Measurements from ENCODE around the gene IRF1. TPM values are rescaled to one million over a fixed set of nuclear protein-coding genes. Genes with fewer than 3 reads are reported as not detected.

IRF1 gene
- total RNA-seq, 4 donors from 2014 or later, result 20.6 to 289 (median 29.6) TPM

- WGBS, result 100% methylated on average over 2 of the region's 2 CpGs
- no peaks in the 10 kb centered on the region for H3K9me3 ChIP-seq
- DNase-seq (ENCODE audit: extremely low spot score), result no peak
- H3K4me1 ChIP-seq, result peaks cover 34 to 63% (median 42%) of the 10 kb centered on the region in 4 donors
- TF ChIP-seq POLR2AphosphoS5 (IDR thresholded peaks at IDR 0.05) (no peak), EP300 (IDR thresholded peaks at IDR 0.05) (no peak)
- intact Hi-C loops (cut with DNase I), result no loop called here
- H3K27me3 ChIP-seq, result no peaks in the 10 kb centered on the region
- no peak overlapping the region for H3K4me3 ChIP-seq
- no peak overlapping the region for H3K27ac ChIP-seq (replicated peaks in 1 of 4)
- H3K36me3 ChIP-seq, result peaks cover 0 to 51% (median 17%) of the 10 kb centered on the region in 4 donors
Observed at GRCh38 chr5:132454361-132454760, 36.2 kb downstream of the IRF1 start.

DNA sequence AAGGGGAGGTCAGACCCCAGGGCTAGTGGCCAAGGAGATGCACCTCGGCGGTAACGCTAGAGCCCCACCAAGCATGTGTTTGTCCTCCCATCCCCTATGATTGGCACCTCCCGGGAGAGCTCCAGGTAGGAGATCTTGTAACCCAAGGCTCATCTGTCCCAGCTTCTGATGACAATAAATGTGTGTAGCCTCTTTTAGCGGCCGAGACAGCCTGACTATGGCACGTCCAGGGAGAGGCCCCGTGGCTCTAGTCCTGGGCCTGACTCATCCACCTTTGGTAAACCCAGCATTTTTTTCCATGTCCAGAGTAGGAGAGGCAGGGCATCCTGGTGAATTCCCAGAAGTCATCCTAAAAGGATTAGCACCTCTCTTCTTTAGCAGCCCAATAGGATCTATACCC lies 39.2 kb downstream of the IRF1 start:
- H3K27ac ChIP-seq (replicated peaks in 1 of 4), result no peak overlapping the region
- H3K9me3 ChIP-seq, result no peaks in the 10 kb centered on the region
- TF ChIP-seq POLR2A (IDR thresholded peaks at IDR 0.05; ENCODE audit: low read depth) (no peak), POLR2AphosphoS5 (IDR thresholded peaks at IDR 0.05) (no peak), EP300 (IDR thresholded peaks at IDR 0.05) (no peak)
- TF ChIP-seq, protein P1, sequence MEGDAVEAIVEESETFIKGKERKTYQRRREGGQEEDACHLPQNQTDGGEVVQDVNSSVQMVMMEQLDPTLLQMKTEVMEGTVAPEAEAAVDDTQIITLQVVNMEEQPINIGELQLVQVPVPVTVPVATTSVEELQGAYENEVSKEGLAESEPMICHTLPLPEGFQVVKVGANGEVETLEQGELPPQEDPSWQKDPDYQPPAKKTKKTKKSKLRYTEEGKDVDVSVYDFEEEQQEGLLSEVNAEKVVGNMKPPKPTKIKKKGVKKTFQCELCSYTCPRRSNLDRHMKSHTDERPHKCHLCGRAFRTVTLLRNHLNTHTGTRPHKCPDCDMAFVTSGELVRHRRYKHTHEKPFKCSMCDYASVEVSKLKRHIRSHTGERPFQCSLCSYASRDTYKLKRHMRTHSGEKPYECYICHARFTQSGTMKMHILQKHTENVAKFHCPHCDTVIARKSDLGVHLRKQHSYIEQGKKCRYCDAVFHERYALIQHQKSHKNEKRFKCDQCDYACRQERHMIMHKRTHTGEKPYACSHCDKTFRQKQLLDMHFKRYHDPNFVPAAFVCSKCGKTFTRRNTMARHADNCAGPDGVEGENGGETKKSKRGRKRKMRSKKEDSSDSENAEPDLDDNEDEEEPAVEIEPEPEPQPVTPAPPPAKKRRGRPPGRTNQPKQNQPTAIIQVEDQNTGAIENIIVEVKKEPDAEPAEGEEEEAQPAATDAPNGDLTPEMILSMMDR (IDR thresholded peaks at IDR 0.05), result no peak
- no peak overlapping the region for H3K4me3 ChIP-seq
- DNase-seq (ENCODE audit: extremely low spot score), result no peak
- H3K4me1 ChIP-seq, result peaks cover 27 to 59% (median 43%) of the 10 kb centered on the region in 4 donors
- H3K27me3 ChIP-seq, result no peaks in the 10 kb centered on the region
- H3K36me3 ChIP-seq, result peaks cover 0 to 39% (median 11%) of the 10 kb centered on the region in 4 donors
- intact Hi-C loops (cut with DNase I), result no loop called here
- WGBS, result 77% methylated on average over 8 of the region's 8 CpGs

- peaks cover 36 to 59% (median 53%) of the 10 kb centered on the region in 4 donors for H3K4me1 ChIP-seq
- 96% methylated on average over 1 of the region's 1 CpG for WGBS
- no peak overlapping the region for H3K4me3 ChIP-seq
- H3K36me3 ChIP-seq, result peaks cover 0 to 28% (median 9%) of the 10 kb centered on the region in 4 donors
- no peaks in the 10 kb centered on the region for H3K9me3 ChIP-seq
- DNase-seq (ENCODE audit: extremely low spot score), result no peak
- peak overlapping the region in 1 of 4 donors; percentile 43 for H3K27ac ChIP-seq (replicated peaks in 1 of 4)
- H3K27me3 ChIP-seq, result no peaks in the 10 kb centered on the region
- intact Hi-C loops (cut with DNase I), result no loop called here
- TF ChIP-seq POLR2A (IDR thresholded peaks at IDR 0.05; ENCODE audit: low read depth) (no peak), EP300 (IDR thresholded peaks at IDR 0.05) (no peak), POLR2AphosphoS5 (IDR thresholded peaks at IDR 0.05) (no peak)
- TF ChIP-seq, protein P1 (IDR thresholded peaks at IDR 0.05), result no peak
Observed at GRCh38 chr5:132449060-132449459, 41.5 kb downstream of the IRF1 start.

DNA sequence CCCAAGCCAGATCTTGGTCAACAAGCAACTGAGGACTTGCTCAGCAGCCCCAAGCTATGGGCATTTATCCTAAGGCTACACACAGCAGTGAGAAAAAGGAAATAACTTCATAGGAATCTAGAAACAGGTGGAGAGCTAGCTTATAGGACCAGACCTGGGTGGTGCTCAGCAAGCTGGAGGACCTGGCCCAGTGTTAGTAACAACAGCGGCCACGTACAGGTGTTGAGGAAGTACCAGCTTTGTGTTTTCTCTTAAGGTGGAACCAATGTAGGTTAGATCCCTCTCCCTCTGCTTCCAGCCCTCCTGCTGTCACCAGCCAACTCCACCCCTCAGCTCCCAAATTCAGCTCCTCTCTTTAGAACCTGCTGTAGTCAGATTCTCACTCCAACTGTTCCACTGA lies 43.4 kb downstream of the IRF1 start:
- peak overlapping the region; percentile 56 to 73 (median 66) for H3K27ac ChIP-seq (replicated peaks in 1 of 4)
- peaks cover 38 to 71% (median 67%) of the 10 kb centered on the region in 4 donors for H3K4me1 ChIP-seq
- DNase-seq (ENCODE audit: extremely low spot score), result no peak
- TF ChIP-seq POLR2AphosphoS5 (IDR thresholded peaks at IDR 0.05), result no peak
- TF ChIP-seq EP300 (IDR thresholded peaks at IDR 0.05), result no peak
- TF ChIP-seq, protein P1 (IDR thresholded peaks at IDR 0.05), result no peak
- no peak for TF ChIP-seq POLR2A (IDR thresholded peaks at IDR 0.05; ENCODE audit: low read depth)
- H3K9me3 ChIP-seq, result no peaks in the 10 kb centered on the region
- peaks cover 0 to 19% (median 6%) of the 10 kb centered on the region in 4 donors for H3K36me3 ChIP-seq
- WGBS, result 76% methylated on average over 2 of the region's 2 CpGs
- intact Hi-C loops (cut with DNase I), result no loop called here
- H3K27me3 ChIP-seq, result no peaks in the 10 kb centered on the region
- no peak overlapping the region for H3K4me3 ChIP-seq

DNA sequence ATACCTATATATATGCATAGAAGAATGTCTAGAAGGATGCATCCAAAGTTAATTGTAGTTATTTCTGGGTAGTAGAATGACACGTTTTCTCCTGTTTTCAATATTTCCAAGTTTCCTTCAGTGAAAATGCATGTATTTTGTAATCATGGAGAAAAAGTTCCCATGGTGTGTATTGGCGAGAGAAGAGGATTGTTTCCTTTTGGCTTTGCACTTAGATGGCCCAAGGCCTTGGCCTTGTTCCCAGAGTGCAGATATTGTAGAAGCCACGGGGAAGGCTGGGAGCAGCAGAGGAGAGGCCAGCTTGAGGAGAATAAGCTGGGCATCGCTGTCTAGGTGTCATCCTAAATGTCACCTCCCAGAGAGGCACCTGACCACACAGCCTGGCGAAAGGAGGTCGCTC lies 44.0 kb downstream of the IRF1 start:
- Histone ChIP-seq H3K4me1 (peaks cover 38 to 77% (median 70%) of the 10 kb centered on the region in 4 donors), H3K36me3 (peaks cover 0 to 18% (median 5%) of the 10 kb centered on the region in 4 donors), H3K27me3 (no peaks in the 10 kb centered on the region), H3K9me3 (no peaks in the 10 kb centered on the region), H3K4me3 (no peak overlapping the region), H3K27ac (replicated peaks in 1 of 4) (peak overlapping the region; percentile 56 to 73 (median 66))
- no peak for DNase-seq (ENCODE audit: extremely low spot score)
- WGBS, result 32% methylated on average over 6 of the region's 6 CpGs
- TF ChIP-seq EP300 (IDR thresholded peaks at IDR 0.05) (no peak), POLR2A (IDR thresholded peaks at IDR 0.05; ENCODE audit: low read depth) (no peak), POLR2AphosphoS5 (IDR thresholded peaks at IDR 0.05) (peak; percentile 55 to 63)
- TF ChIP-seq, protein P1 (IDR thresholded peaks at IDR 0.05), result no peak
- intact Hi-C loops (cut with DNase I), result no loop called here
